Natural killer cell (primary cell): ENCODE measurements around the gene WLS. TPM values are rescaled to one million over a fixed set of nuclear protein-coding genes. Genes with fewer than 3 reads are reported as not detected.

Source experiments
- ATAC-seq, 3 donors: fragments of 150-1000 bp in 2 of 3; fragments of 200-7000 bp in 1 of 3; cut with Tn5 transposase; 1 replicate in 1 of 3; 2 replicates in 2 of 3; pipeline ENCODE4 v1.10.0; 2021; ENCODE audit warnings: mild to moderate bottlenecking in 2 of 3, moderate library complexity in 2 of 3
- DNase-seq, 2 donors: peaks; one replicate each; pipeline versions ENCODE4 v3.0.0 to v3.0.0-alpha.2; 2013 to 2021; ENCODE audit warnings: mixed read lengths in 1 of 2
- H3K27ac ChIP-seq: one replicate; pipeline ENCODE4 v1.5.1; 2013; ENCODE audit warnings: mild to moderate bottlenecking, low read length
- H3K27me3 ChIP-seq: one replicate; pipeline ENCODE4 v1.6.1; 2013; ENCODE audit warnings: low read length; ENCODE audit not compliant: control insufficient read depth, insufficient read depth
- H3K36me3 ChIP-seq: one replicate; pipeline ENCODE4 v1.6.1; 2013; ENCODE audit warnings: low read length; ENCODE audit not compliant: control insufficient read depth, insufficient read depth
- H3K4me1 ChIP-seq: one replicate; pipeline ENCODE4 v1.6.1; 2013; ENCODE audit warnings: low read length; ENCODE audit not compliant: control insufficient read depth, insufficient read depth
- H3K4me3 ChIP-seq: one replicate; pipeline ENCODE4 v1.5.1; 2013; ENCODE audit warnings: low read length
- H3K9me3 ChIP-seq: one replicate; pipeline ENCODE4 v1.6.1; 2013; ENCODE audit warnings: low read length; ENCODE audit not compliant: control insufficient read depth, insufficient read depth
- H3K27ac Mint-ChIP-seq, 2 donors: one replicate each; pipeline ENCODE4 v1.8.0; 2022; ENCODE audit warnings: mild to moderate bottlenecking in 2 of 2, mixed read lengths in 2 of 2, moderate library complexity in 1 of 2
- H3K27me3 Mint-ChIP-seq, 2 donors: one replicate each; pipeline ENCODE4 v1.8.0; 2022; ENCODE audit warnings: low read depth in 2 of 2, mixed read lengths in 2 of 2
- H3K36me3 Mint-ChIP-seq: one replicate; pipeline ENCODE4 v1.8.0; 2022; ENCODE audit warnings: mixed read lengths
- H3K4me1 Mint-ChIP-seq, 2 donors: one replicate each; pipeline ENCODE4 v1.8.0; 2022; ENCODE audit warnings: mixed read lengths in 2 of 2
- H3K4me3 Mint-ChIP-seq: one replicate; pipeline ENCODE4 v1.8.0; 2022; ENCODE audit warnings: mild to moderate bottlenecking, moderate library complexity, mixed read lengths
- H3K9me3 Mint-ChIP-seq, 2 donors: one replicate each; pipeline ENCODE4 v1.8.0; 2022; ENCODE audit warnings: mixed read lengths in 2 of 2
- CTCF ChIP-seq: fragments of 200-600 bp; IDR thresholded peaks from one replicate; pipeline ENCODE4 v1.8.0; 2022; ENCODE audit warnings: antibody characterized with exemption
- WGBS: methylation state at CpG from one replicate; pipeline ENCODE4 v1.1.7; 2013; ENCODE audit warnings: missing lambda C conversion rate; ENCODE audit not compliant: insufficient coverage; 5-methylcytosine and 5-hydroxymethylcytosine counted together
- intact Hi-C: fragments of 100-400 bp; cut with micrococcal nuclease; formaldehyde crosslinking; loops from one replicate; pipeline ENCODE4 v1.14.2; 2022
- total RNA-seq, 4 donors: library from RNA; stranded (reverse); fragments of 120-200 nt in 1 of 4; gene quantifications; one replicate each; pipeline versions ENCODE4 v1.2.3 to v1.2.4, GENCODE V29; 2013 to 2022

WLS gene
- total RNA-seq, 3 donors from 2014 or later (not counting 1 experiment from before 2014, with no cell fraction given): 0.75 to 1.4 TPM; not detected in 1

GRCh38 chr1:68116643-68117235 lies 115.6 kb downstream of the WLS start:
- ATAC-seq (peak in 2 of 3 donors; percentile 40 to 60), DNase-seq (peak in 1 of 2 donors; percentile 64)
- peaks cover 3% of the 10 kb centered on the region for H3K4me1 ChIP-seq
- H3K4me3 Mint-ChIP-seq: peak overlapping the region; percentile 51
- H3K4me3 ChIP-seq: no peak overlapping the region
- WGBS: 3% methylated on average over 3 of the region's 3 CpGs
- intact Hi-C loops: loop anchor here (5.0 kb wide), 1 partner anchor 1621 kb away; no protein-coding TSS in a partner anchor
- peaks cover 5 to 10% of the 10 kb centered on the region in 2 donors for H3K27me3 Mint-ChIP-seq
- TF ChIP-seq CTCF: peak; percentile 81
- H3K27ac Mint-ChIP-seq: no peak overlapping the region
- no peaks in the 10 kb centered on the region for H3K36me3 ChIP-seq
- no peak overlapping the region for H3K27ac ChIP-seq
- peaks cover 0 to 6% of the 10 kb centered on the region in 2 donors for H3K4me1 Mint-ChIP-seq
- H3K27me3 ChIP-seq: no peaks in the 10 kb centered on the region
- no peaks in the 10 kb centered on the region for H3K9me3 Mint-ChIP-seq
- no peaks in the 10 kb centered on the region for H3K9me3 ChIP-seq
- no peaks in the 10 kb centered on the region for H3K36me3 Mint-ChIP-seq

GRCh38 chr1:68115308-68115707 lies 117.0 kb downstream of the WLS start:
- H3K36me3 ChIP-seq: no peaks in the 10 kb centered on the region
- Mint-ChIP-seq H3K27me3 (peaks cover 5 to 12% of the 10 kb centered on the region in 2 donors), H3K4me1 (peaks cover 0 to 6% of the 10 kb centered on the region in 2 donors), H3K27ac (no peak overlapping the region), H3K4me3 (no peak overlapping the region), H3K36me3 (no peaks in the 10 kb centered on the region), H3K9me3 (no peaks in the 10 kb centered on the region)
- DNase-seq: no peak
- H3K4me1 ChIP-seq: peaks cover 3% of the 10 kb centered on the region
- no peak overlapping the region for H3K27ac ChIP-seq
- H3K27me3 ChIP-seq: no peaks in the 10 kb centered on the region
- intact Hi-C loops: loop anchor here (5.0 kb wide), 1 partner anchor 1622 kb away; no protein-coding TSS in a partner anchor
- no peak for ATAC-seq
- no peak overlapping the region for H3K4me3 ChIP-seq
- WGBS: 77% methylated on average over 3 of the region's 4 CpGs
- H3K9me3 ChIP-seq: no peaks in the 10 kb centered on the region
- TF ChIP-seq CTCF: no peak

GRCh38 chr1:68113966-68114365 lies 118.4 kb downstream of the WLS start:
- Mint-ChIP-seq H3K4me1 (peaks cover 0 to 6% of the 10 kb centered on the region in 2 donors), H3K27ac (no peak overlapping the region), H3K36me3 (no peaks in the 10 kb centered on the region), H3K9me3 (no peaks in the 10 kb centered on the region), H3K27me3 (peaks cover 5 to 12% of the 10 kb centered on the region in 2 donors), H3K4me3 (no peak overlapping the region)
- Histone ChIP-seq H3K27me3 (no peaks in the 10 kb centered on the region), H3K4me3 (no peak overlapping the region), H3K27ac (no peak overlapping the region), H3K4me1 (peaks cover 3% of the 10 kb centered on the region), H3K36me3 (no peaks in the 10 kb centered on the region), H3K9me3 (no peaks in the 10 kb centered on the region)
- ATAC-seq (no peak), DNase-seq (no peak)
- intact Hi-C loops: no loop called here
- TF ChIP-seq CTCF: no peak
- WGBS: 82% methylated on average over 3 of the region's 3 CpGs

GRCh38 chr1:68112835-68113243 lies 119.5 kb downstream of the WLS start:
- Mint-ChIP-seq H3K27ac (no peak overlapping the region), H3K9me3 (no peaks in the 10 kb centered on the region), H3K27me3 (peaks cover 5 to 12% of the 10 kb centered on the region in 2 donors), H3K4me3 (no peak overlapping the region), H3K36me3 (no peaks in the 10 kb centered on the region), H3K4me1 (peaks cover 0 to 6% of the 10 kb centered on the region in 2 donors)
- ATAC-seq: no peak
- Histone ChIP-seq H3K9me3 (no peaks in the 10 kb centered on the region), H3K4me1 (peaks cover 3% of the 10 kb centered on the region), H3K27me3 (no peaks in the 10 kb centered on the region), H3K36me3 (no peaks in the 10 kb centered on the region), H3K27ac (no peak overlapping the region), H3K4me3 (no peak overlapping the region)
- DNase-seq: no peak
- intact Hi-C loops: no loop called here
- WGBS: 65% methylated on average over 7 of the region's 7 CpGs
- TF ChIP-seq CTCF: no peak
